K562 (cell line): ENCODE results near the gene PPP4C. TPM values are rescaled to one million over a fixed set of nuclear protein-coding genes. Genes with fewer than 3 reads are reported as not detected.

Source experiments
- CBX1 ChIP-seq: sonication (generic); IDR thresholded peaks from 2 replicates; pipeline ENCODE4 v1.6.1; 2016; ENCODE audit warnings: antibody characterized with exemption, low read depth, mild to moderate bottlenecking
- CREB3 ChIP-seq: fragments of 450-650 bp; conservative IDR thresholded peaks from 2 replicates; pipeline ENCODE4 v1.6.1; 2016; ENCODE audit warnings: missing genetic modification characterization, low read depth, mild to moderate bottlenecking, missing compliant biosample characterization, moderate library complexity
- EP400 ChIP-seq: fragments of 450-650 bp; IDR thresholded peaks from 2 replicates; pipeline ENCODE4 v1.6.1; 2017; ENCODE audit warnings: antibody characterized with exemption, mild to moderate bottlenecking, moderate library complexity
- GABPA ChIP-seq: fragments of 200-800 bp; sonication (Bioruptor generic); conservative IDR thresholded peaks from 2 replicates; pipeline ENCODE4 v1.6.1; 2016; ENCODE audit warnings: low read depth, missing genetic modification characterization, missing compliant biosample characterization
- KDM5B ChIP-seq: fragments of 200-600 bp; sonication (generic); IDR thresholded peaks from 2 replicates; pipeline ENCODE4 v1.6.1; 2012; ENCODE audit warnings: low read depth, mild to moderate bottlenecking, moderate library complexity, low read length, control low read depth, inconsistent platforms; ENCODE audit not compliant: insufficient replicate concordance
- MEIS2 ChIP-seq: fragments of 450-650 bp; IDR thresholded peaks from 2 replicates; pipeline ENCODE4 v1.6.1; 2014; ENCODE audit warnings: mild to moderate bottlenecking; ENCODE audit not compliant: partially characterized antibody
- NR2C1 ChIP-seq, 2 experiments: fragments of 450-650 bp; IDR thresholded peaks; 2 replicates each; pipeline ENCODE4 v1.6.1; 2017; ENCODE audit warnings: mild to moderate bottlenecking in 2 of 2, antibody characterized with exemption in 1 of 2, inconsistent platforms in 1 of 2, missing compliant biosample characterization in 1 of 2, missing genetic modification characterization in 1 of 2
- TEAD2 ChIP-seq: fragments of 450-650 bp; IDR thresholded peaks from 2 replicates; pipeline ENCODE4 v1.6.1; 2016; ENCODE audit warnings: missing genetic modification characterization, control low read depth, missing compliant biosample characterization
- THRA ChIP-seq: fragments of 450-650 bp; IDR thresholded peaks from 2 replicates; pipeline ENCODE4 v1.6.1; 2017; ENCODE audit warnings: mild to moderate bottlenecking, moderate library complexity
- TSC22D4 ChIP-seq: fragments of 450-650 bp; IDR thresholded peaks from 2 replicates; pipeline ENCODE4 v1.6.1; 2016; ENCODE audit warnings: missing genetic modification characterization, missing biosample characterization, control low read depth
- ZFP1 ChIP-seq: fragments of 450-650 bp; formaldehyde crosslinking; IDR thresholded peaks from 2 replicates; pipeline ENCODE4 v1.4.0; 2020; ENCODE audit warnings: mild to moderate bottlenecking, mixed read lengths
- ZNF318 ChIP-seq, 2 experiments: fragments of 450-650 bp; IDR thresholded peaks; 2 replicates each; pipeline ENCODE4 v1.6.1; 2016; ENCODE audit warnings: mild to moderate bottlenecking in 2 of 2, borderline replicate concordance in 1 of 2, low read depth in 1 of 2, moderate library complexity in 1 of 2
- ZNF639 ChIP-seq, 2 experiments: fragments of 200-800 bp in 1 of 2; sonication (Bioruptor generic) in 1 of 2; sonication (generic) in 1 of 2; formaldehyde crosslinking in 1 of 2; IDR thresholded peaks in 1 of 2; conservative IDR thresholded peaks in 1 of 2; 2 replicates each; pipeline versions ENCODE4 v1.5.0 to v1.6.1; 2016 to 2020; ENCODE audit warnings: missing compliant biosample characterization in 1 of 2, missing genetic modification characterization in 1 of 2, missing genetic modification reagents in 1 of 2
- ZNF764 ChIP-seq: fragments of 250-450 bp; sonication (Bioruptor Pico); IDR thresholded peaks from 2 replicates; pipeline ENCODE4 v1.4.0; 2020; ENCODE audit warnings: low read depth, mild to moderate bottlenecking, moderate library complexity
- polyA plus RNA-seq, 8 experiments: library from polyadenylated mRNA; depleted of rRNA in 4 of 8; stranded (reverse) in 5 of 8; unstranded in 3 of 8; fragments of >200 nt; fragmentation: Nextera tagmentation in 2 of 8; fragmentation: Illumina TruSeq in 1 of 8; extraction: Ambion mirVana in 2 of 8; extraction: Trizol in 1 of 8; gene quantifications; 2 replicates each; pipeline versions ENCODE4 v1.2.1 to v1.2.3, GENCODE V29; 2011 to 2014; ENCODE audit warnings: inconsistent platforms in 1 of 8, missing spikeins in 1 of 8
- total RNA-seq, 7 experiments: library from RNA; depleted of rRNA in 6 of 7; stranded (reverse); fragments of >200 nt in 6 of 7; fragmentation: Illumina TruSeq in 2 of 7; extraction: Trizol in 2 of 7; gene quantifications; 2 replicates each; pipeline versions ENCODE4 v1.2.1 to v1.2.3, GENCODE V29; 2011 to 2021; ENCODE audit warnings: low replicate concordance in 1 of 7

The PPP4C gene
- total and polyA plus RNA-seq, 9 of the 15 experiments (the other 6 are each of a cell fraction or from before 2014, with no cell fraction given) = 3.5 to 183 (median 131) TPM

- no peak for TF ChIP-seq ZNF318 (IDR thresholded peaks at IDR 0.05; ENCODE audit: borderline replicate concordance in 1 of 2, low read depth in 1 of 2)
- peak; percentile 91 for TF ChIP-seq EP400
- TF ChIP-seq THRA = no peak
- peak in 1 of 2 experiments; percentile 96; a peak in 2 of 4 replicates for TF ChIP-seq ZNF639 (CRISPR knock-in tag; conservative IDR thresholded peaks at IDR 0.05 in 1 of 2, IDR thresholded peaks at IDR 0.05 in 1 of 2)
- peak; percentile 65 for TF ChIP-seq ZFP1 (CRISPR knock-in tag)
- TF ChIP-seq TSC22D4 (tag) = no peak
- TF ChIP-seq KDM5B = peak; percentile 40
- peak; percentile 94 for TF ChIP-seq CREB3 (tag)
- peak; percentile 63; the same call in 1 of the 2 replicates for TF ChIP-seq TEAD2 (tag)
- TF ChIP-seq CBX1 = peak; percentile 71; the same call in 1 of the 2 replicates
- peak; percentile 86 for TF ChIP-seq NR2C1 (IDR thresholded peaks at IDR 0.05)
- TF ChIP-seq NR2C1 (tag; IDR thresholded peaks at IDR 0.05) = peak; percentile 91
- TF ChIP-seq ZNF764 (CRISPR knock-in tag) = peak; percentile 66; the same call in 1 of the 2 replicates
- TF ChIP-seq GABPA (tag) = peak; percentile 53
- peak; percentile 2 for TF ChIP-seq MEIS2
These were observed 16.7 kb downstream of the PPP4C start (continued) for GRCh38 chr16:30092373-30093010.
